HG03095 (cell line): ENCODE measurements around the gene GUCY1A2.
"Not testable (repeated sequence)": the region's sequence is repeated elsewhere in the genome, so short reads cannot be mapped to it uniquely, and the experiment has no call there.

ENCODE experiments used
- ATAC-seq: cut with Tn5 transposase; IDR thresholded peaks from one replicate; pipeline ENCODE4 v1.9.1; 2021; ENCODE audit warnings: moderate library complexity; ENCODE audit not compliant: unreplicated experiment

GUCY1A2 gene

GRCh38 chr11:106848526-106848925, 169.8 kb downstream of the GUCY1A2 start:
- ATAC-seq = no peak

- no peak for ATAC-seq
These were observed 176.1 kb downstream of the GUCY1A2 start for GRCh38 chr11:106842134-106842533.

GRCh38 chr11:106840947-106841346, 177.3 kb downstream of the GUCY1A2 start:
- ATAC-seq = no peak

GRCh38 chr11:106840146-106840545, 178.1 kb downstream of the GUCY1A2 start:
- no peak for ATAC-seq

- ATAC-seq = no peak
These were observed 183.7 kb downstream of the GUCY1A2 start for GRCh38 chr11:106834567-106834966.

- no peak for ATAC-seq
These were observed 189.3 kb downstream of the GUCY1A2 start for GRCh38 chr11:106828976-106829375.

- no peak for ATAC-seq
These were observed 189.7 kb downstream of the GUCY1A2 start for GRCh38 chr11:106828576-106828975.

GRCh38 chr11:106827687-106828086, 190.6 kb downstream of the GUCY1A2 start:
- no peak for ATAC-seq

GRCh38 chr11:106826558-106826957, 191.7 kb downstream of the GUCY1A2 start:
- not testable (repeated sequence) for ATAC-seq

- ATAC-seq = no peak
These were observed 196.4 kb downstream of the GUCY1A2 start for GRCh38 chr11:106821826-106822225.

- no peak for ATAC-seq
These were observed 197.0 kb downstream of the GUCY1A2 start for GRCh38 chr11:106821291-106821690.

GRCh38 chr11:106818443-106818842, 199.8 kb downstream of the GUCY1A2 start:
- ATAC-seq = no peak

GRCh38 chr11:106815209-106815608, 203.1 kb downstream of the GUCY1A2 start:
- no peak for ATAC-seq

- ATAC-seq = no peak
These were observed 204.5 kb downstream of the GUCY1A2 start for GRCh38 chr11:106813806-106814205.

GRCh38 chr11:106794058-106794457, 224.2 kb downstream of the GUCY1A2 start:
- no peak for ATAC-seq

- no peak for ATAC-seq
These were observed 228.9 kb downstream of the GUCY1A2 start for GRCh38 chr11:106789406-106789805.

- ATAC-seq = no peak
These were observed 230.8 kb downstream of the GUCY1A2 start for GRCh38 chr11:106787454-106787853.

GRCh38 chr11:106785913-106786650, 232.2 kb downstream of the GUCY1A2 start:
- no peak for ATAC-seq

- ATAC-seq = not testable (repeated sequence)
These were observed 241.0 kb downstream of the GUCY1A2 start for GRCh38 chr11:106777302-106777701.

GRCh38 chr11:106770489-106771085, 247.7 kb downstream of the GUCY1A2 start:
- no peak for ATAC-seq

- no peak for ATAC-seq
These were observed 252.6 kb downstream of the GUCY1A2 start for GRCh38 chr11:106765469-106766258.

GRCh38 chr11:106763501-106763900, 254.8 kb downstream of the GUCY1A2 start:
- no peak for ATAC-seq
